OCI-LY1 (cell line): ENCODE measurements around the gene LRRFIP2.

Experiments used
- H2AFZ ChIP-seq: fragments of 200-600 bp; sonication (generic), shearing (Covaris generic); 2 replicates; pipeline ENCODE4 v1.6.0; 2014; ENCODE audit warnings: antibody characterized with exemption, mild to moderate bottlenecking, low read length
- H3F3A ChIP-seq: fragments of 200-600 bp; sonication (generic), shearing (Covaris generic); 2 replicates; pipeline ENCODE4 v1.6.0; 2014; ENCODE audit warnings: mild to moderate bottlenecking, antibody characterized with exemption, low read length, moderate library complexity; ENCODE audit not compliant: insufficient read depth
- H3K27ac ChIP-seq: fragments of 200-600 bp; sonication (generic); 2 replicates; pipeline ENCODE4 v1.5.1; 2014; ENCODE audit warnings: low read length, mixed run types, mild to moderate bottlenecking, low read depth; ENCODE audit not compliant: poor library complexity, severe bottlenecking
- H3K27me3 ChIP-seq: fragments of 200-600 bp; sonication (generic); 2 replicates; pipeline ENCODE4 v1.6.0; 2014; ENCODE audit warnings: antibody characterized with exemption, mild to moderate bottlenecking, low read length, moderate library complexity; ENCODE audit not compliant: insufficient read depth
- H3K36me3 ChIP-seq: fragments of 200-600 bp; sonication (generic); 2 replicates; pipeline ENCODE4 v1.6.1; 2014; ENCODE audit warnings: mild to moderate bottlenecking, antibody characterized with exemption, low read length, moderate library complexity, mixed read lengths; ENCODE audit not compliant: insufficient read depth
- H3K4me1 ChIP-seq: fragments of 200-600 bp; sonication (generic); 2 replicates; pipeline ENCODE4 v1.5.1; 2014; ENCODE audit warnings: mild to moderate bottlenecking, low read length, moderate library complexity; ENCODE audit not compliant: insufficient read depth, severe bottlenecking
- H3K4me2 ChIP-seq: fragments of 200-600 bp; sonication (generic), shearing (Covaris generic); 2 replicates; pipeline ENCODE4 v1.6.1; 2014; ENCODE audit warnings: low read length
- H3K4me3 ChIP-seq: fragments of 200-600 bp; sonication (generic); 2 replicates; pipeline ENCODE4 v1.5.1; 2014; ENCODE audit warnings: low read length, low read depth, mild to moderate bottlenecking, mixed read lengths; ENCODE audit not compliant: poor library complexity, severe bottlenecking
- H3K79me2 ChIP-seq: fragments of 200-600 bp; shearing (Covaris generic); 2 replicates; pipeline ENCODE4 v1.6.1; 2016; ENCODE audit warnings: mixed run types, low read length, mixed read lengths; ENCODE audit not compliant: insufficient read depth
- H3K9ac ChIP-seq: fragments of 200-600 bp; sonication (generic), shearing (Covaris generic); 2 replicates; pipeline ENCODE4 v1.6.1; 2014; ENCODE audit warnings: mild to moderate bottlenecking, low read length, mixed read lengths
- H3K9me2 ChIP-seq: fragments of 200-600 bp; sonication (generic), shearing (Covaris generic); 2 replicates; pipeline ENCODE4 v1.6.1; 2014; ENCODE audit warnings: low read depth, mild to moderate bottlenecking, low read length, mixed read lengths
- H3K9me3 ChIP-seq: fragments of 200-600 bp; shearing (Covaris generic); 2 replicates; pipeline ENCODE4 v1.6.1; 2014; ENCODE audit warnings: low read length, mixed read lengths
- H4K20me1 ChIP-seq: fragments of 200-600 bp; sonication (generic), shearing (Covaris generic); 2 replicates; pipeline ENCODE4 v1.6.0; 2016; ENCODE audit warnings: mild to moderate bottlenecking, low read length; ENCODE audit not compliant: insufficient read depth
- CTCF ChIP-seq: fragments of 200-600 bp; sonication (generic), shearing (Covaris generic); IDR thresholded peaks from 2 replicates; pipeline ENCODE4 v1.5.1; 2017; ENCODE audit warnings: mild to moderate bottlenecking, antibody characterized with exemption, low read length, moderate library complexity, mixed read lengths
- EZH2 ChIP-seq: fragments of 200-600 bp; sonication (generic), shearing (Covaris generic); IDR thresholded peaks from 2 replicates; pipeline ENCODE4 v1.8.0; 2017; ENCODE audit warnings: borderline replicate concordance, mixed run types, mild to moderate bottlenecking, antibody characterized with exemption, low read length, moderate library complexity, mixed read lengths

Gene LRRFIP2

GRCh38 chr3:37014620-37015019, 159.8 kb downstream of the LRRFIP2 start:
- no peak for TF ChIP-seq EZH2
- no peak for TF ChIP-seq CTCF
- H3K9me3 ChIP-seq, result no peaks in the 10 kb centered on the region
- no peak overlapping the region for H3K9ac ChIP-seq
- H3F3A ChIP-seq, result no peaks in the 10 kb centered on the region
- no peaks in the 10 kb centered on the region for H3K27me3 ChIP-seq
- H3K79me2 ChIP-seq, result no peaks in the 10 kb centered on the region
- no peaks in the 10 kb centered on the region for H3K9me2 ChIP-seq
- no peak overlapping the region for H3K27ac ChIP-seq
- no peaks in the 10 kb centered on the region for H4K20me1 ChIP-seq
- H3K4me1 ChIP-seq, result no peaks in the 10 kb centered on the region
- H3K36me3 ChIP-seq, result peaks cover 85% of the 10 kb centered on the region
- no peak overlapping the region for H2AFZ ChIP-seq
- H3K4me2 ChIP-seq, result no peak overlapping the region
- H3K4me3 ChIP-seq, result no peak overlapping the region
